Tibial artery (tissue), 4 donors: Measurements from ENCODE around the gene FAM181B.
"Not testable (repeated sequence)": the region's sequence is repeated elsewhere in the genome, so short reads cannot be mapped to it uniquely, and the experiment has no call there.

ENCODE experiments used
- DNase-seq, 2 donors: peaks; one replicate each; pipeline ENCODE4 v3.0.0-alpha.2; 2019
- H3K27ac ChIP-seq, 2 donors: fragments of 200-600 bp; sonication (generic) in 1 of 2; 1 replicate in 1 of 2; 2 replicates in 1 of 2; pipeline ENCODE4 v1.5.1; 2018 to 2019; ENCODE audit warnings: mild to moderate bottlenecking in 1 of 2
- H3K27me3 ChIP-seq, 2 donors: fragments of 200-600 bp; sonication (generic) in 1 of 2; one replicate each; pipeline versions ENCODE4 v1.5.1 to v1.6.0; 2016 to 2019
- H3K36me3 ChIP-seq, 3 donors: fragments of 200-600 bp; sonication (generic) in 2 of 3; one replicate each; pipeline ENCODE4 v1.5.1; 2016 to 2019; ENCODE audit warnings: mild to moderate bottlenecking in 2 of 3
- H3K4me1 ChIP-seq, 4 donors: fragments of 200-600 bp; sonication (generic) in 2 of 4; 1 replicate in 3 of 4; 2 replicates in 1 of 4; pipeline ENCODE4 v1.5.1; 2016 to 2019
- H3K4me3 ChIP-seq, 2 donors: fragments of 200-600 bp; sonication (generic) in 1 of 2; 1 replicate in 1 of 2; 2 replicates in 1 of 2; pipeline ENCODE4 v1.5.1; 2018 to 2019; ENCODE audit warnings: mild to moderate bottlenecking in 2 of 2
- H3K9me3 ChIP-seq, 3 donors: fragments of 200-600 bp; sonication (generic) in 1 of 3; one replicate each; pipeline ENCODE4 v1.5.1; 2016 to 2019
- intact Hi-C: fragments of 100-400 bp; cut with DNase I; formaldehyde crosslinking; loops from one replicate; pipeline ENCODE4 v1.15.0; 2023; ENCODE audit warnings: low total_unique reads
- TF ChIP-seq, protein P1 (sequence below), 2 experiments: fragments of 200-600 bp in 1 of 2; fragments of 450-650 bp in 1 of 2; IDR thresholded peaks; one replicate each; pipeline ENCODE4 v1.5.1; 2017 to 2019; ENCODE audit warnings: antibody characterized with exemption in 2 of 2, mild to moderate bottlenecking in 1 of 2, moderate library complexity in 1 of 2

The FAM181B gene

GRCh38 chr11:82698576-82699352, 34.9 kb downstream of the FAM181B start:
- Histone ChIP-seq H3K4me1 (no peaks in the 10 kb centered on the region), H3K27ac (no peak overlapping the region), H3K36me3 (no peaks in the 10 kb centered on the region), H3K9me3 (no peaks in the 10 kb centered on the region), H3K4me3 (no peak overlapping the region), H3K27me3 (peaks cover 0 to 3% of the 10 kb centered on the region in 2 donors)
- no peak for DNase-seq
- TF ChIP-seq, protein P1, sequence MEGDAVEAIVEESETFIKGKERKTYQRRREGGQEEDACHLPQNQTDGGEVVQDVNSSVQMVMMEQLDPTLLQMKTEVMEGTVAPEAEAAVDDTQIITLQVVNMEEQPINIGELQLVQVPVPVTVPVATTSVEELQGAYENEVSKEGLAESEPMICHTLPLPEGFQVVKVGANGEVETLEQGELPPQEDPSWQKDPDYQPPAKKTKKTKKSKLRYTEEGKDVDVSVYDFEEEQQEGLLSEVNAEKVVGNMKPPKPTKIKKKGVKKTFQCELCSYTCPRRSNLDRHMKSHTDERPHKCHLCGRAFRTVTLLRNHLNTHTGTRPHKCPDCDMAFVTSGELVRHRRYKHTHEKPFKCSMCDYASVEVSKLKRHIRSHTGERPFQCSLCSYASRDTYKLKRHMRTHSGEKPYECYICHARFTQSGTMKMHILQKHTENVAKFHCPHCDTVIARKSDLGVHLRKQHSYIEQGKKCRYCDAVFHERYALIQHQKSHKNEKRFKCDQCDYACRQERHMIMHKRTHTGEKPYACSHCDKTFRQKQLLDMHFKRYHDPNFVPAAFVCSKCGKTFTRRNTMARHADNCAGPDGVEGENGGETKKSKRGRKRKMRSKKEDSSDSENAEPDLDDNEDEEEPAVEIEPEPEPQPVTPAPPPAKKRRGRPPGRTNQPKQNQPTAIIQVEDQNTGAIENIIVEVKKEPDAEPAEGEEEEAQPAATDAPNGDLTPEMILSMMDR (IDR thresholded peaks at IDR 0.05): no peak
- intact Hi-C loops: no loop called here

DNA sequence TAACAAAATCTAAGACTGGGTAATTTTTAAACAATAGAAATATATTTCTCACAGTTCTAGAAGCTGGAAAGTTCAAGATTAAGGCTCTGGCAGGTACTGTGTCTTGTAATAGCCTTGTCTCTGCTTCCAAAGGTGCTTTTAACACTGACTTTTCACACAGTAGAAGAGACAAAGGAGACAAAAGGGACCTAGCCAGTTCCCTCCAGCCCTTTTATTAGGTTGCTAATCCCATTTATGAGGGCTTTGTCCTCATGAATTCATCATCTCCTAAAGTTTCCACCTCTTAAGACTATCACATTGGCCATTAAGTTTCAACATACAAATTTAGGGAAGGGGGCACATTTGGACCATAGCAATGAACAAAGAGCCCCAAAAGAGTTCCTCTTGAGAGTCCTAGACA, 40.7 kb downstream of the FAM181B start:
- intact Hi-C loops: no loop called here

GRCh38 chr11:82689347-82689746, 44.3 kb downstream of the FAM181B start:
- H3K4me3 ChIP-seq, H3K27ac ChIP-seq, H3K4me1 ChIP-seq, H3K9me3 ChIP-seq, H3K36me3 ChIP-seq, intact Hi-C loops, DNase-seq, H3K27me3 ChIP-seq: not testable (repeated sequence)

More for the DNA sequence above, 40.7 kb downstream of the FAM181B start:
- TF ChIP-seq, protein P1 (IDR thresholded peaks at IDR 0.05): no peak
- H3K36me3 ChIP-seq: no peaks in the 10 kb centered on the region
- no peaks in the 10 kb centered on the region for H3K27me3 ChIP-seq
- H3K4me3 ChIP-seq: no peak overlapping the region
- H3K4me1 ChIP-seq: no peaks in the 10 kb centered on the region
- DNase-seq: no peak
- no peak overlapping the region for H3K27ac ChIP-seq
- H3K9me3 ChIP-seq: no peaks in the 10 kb centered on the region

- Histone ChIP-seq H3K27me3 (no peaks in the 10 kb centered on the region), H3K27ac (no peak overlapping the region), H3K4me1 (no peaks in the 10 kb centered on the region), H3K9me3 (no peaks in the 10 kb centered on the region), H3K36me3 (no peaks in the 10 kb centered on the region), H3K4me3 (no peak overlapping the region)
- intact Hi-C loops: no loop called here
- no peak for DNase-seq
- TF ChIP-seq, protein P1 (IDR thresholded peaks at IDR 0.05): no peak
Observed at GRCh38 chr11:82686211-82686610, 47.5 kb downstream of the FAM181B start.

GRCh38 chr11:82683029-82683428, 50.6 kb downstream of the FAM181B start:
- Histone ChIP-seq H3K27me3 (no peaks in the 10 kb centered on the region), H3K36me3 (no peaks in the 10 kb centered on the region), H3K4me3 (no peak overlapping the region), H3K4me1 (no peaks in the 10 kb centered on the region), H3K9me3 (no peaks in the 10 kb centered on the region), H3K27ac (no peak overlapping the region)
- intact Hi-C loops: no loop called here
- DNase-seq: no peak
- TF ChIP-seq, protein P1 (IDR thresholded peaks at IDR 0.05): no peak

DNA sequence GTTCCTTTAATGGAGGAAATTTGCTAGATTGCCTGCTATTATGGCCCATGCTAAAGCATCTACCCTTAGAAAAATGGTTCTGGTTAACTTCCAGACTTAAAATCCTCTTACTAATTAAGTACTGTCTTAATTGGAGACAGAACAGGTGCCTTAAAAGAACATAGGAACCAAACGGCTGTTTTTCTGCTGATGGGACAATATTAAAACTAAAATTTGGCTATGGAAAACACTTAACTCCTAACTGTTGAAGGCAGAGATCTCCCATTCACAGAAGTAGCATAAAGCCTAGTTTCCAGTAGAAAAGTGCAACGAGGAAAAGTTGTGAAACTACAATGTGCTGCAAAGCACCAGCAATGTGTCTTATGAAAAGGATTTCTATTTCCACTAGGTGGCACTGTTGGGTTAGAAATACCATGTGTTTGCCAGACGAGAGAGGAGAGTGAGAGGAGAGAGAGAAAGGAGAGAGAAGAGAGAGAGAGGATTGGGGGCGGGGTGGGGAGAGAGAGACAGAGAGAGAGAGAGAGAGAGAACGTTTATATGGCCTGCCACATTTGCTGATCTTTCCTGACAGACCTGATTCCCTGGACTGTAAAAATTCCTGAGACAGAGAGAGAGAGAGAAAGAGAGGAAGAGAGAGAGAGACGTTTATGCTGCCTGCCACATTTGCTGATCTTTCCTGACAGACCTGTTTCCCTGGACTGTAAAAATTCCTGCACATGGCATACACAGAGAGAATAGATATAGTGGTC, 51.5 kb downstream of the FAM181B start:
- Histone ChIP-seq H3K4me1 (no peaks in the 10 kb centered on the region), H3K27me3 (no peaks in the 10 kb centered on the region), H3K36me3 (no peaks in the 10 kb centered on the region), H3K9me3 (no peaks in the 10 kb centered on the region), H3K27ac (no peak overlapping the region), H3K4me3 (no peak overlapping the region)
- TF ChIP-seq, protein P1 (IDR thresholded peaks at IDR 0.05): peak; percentile 47 to 57
- no peak for DNase-seq
- intact Hi-C loops: no loop called here
